WTC11 (cell line): ENCODE measurements around the gene ATPAF1. TPM values are rescaled to one million over a fixed set of nuclear protein-coding genes. Genes with fewer than 3 reads are reported as not detected.

Experiments used
- ATAC-seq: fragments of 200-7000 bp; cut with Tn5 transposase; 2 replicates; pipeline ENCODE4 v1.10.0; 2021; ENCODE audit warnings: mild to moderate bottlenecking, moderate library complexity
- CTCF ChIA-PET: fragments of 300-600 bp; sonication (Branson Sonifier 250); formaldehyde crosslinking; loops from one replicate; lab custom pipeline; 2021; ENCODE audit warnings: antibody characterized with exemption; lab: Charles Lee
- POLR2A ChIA-PET: fragments of 350-600 bp; sonication (Branson Sonifier 250); formaldehyde crosslinking; loops from one replicate; lab custom pipeline; 2021; ENCODE audit warnings: antibody characterized with exemption; lab: Charles Lee
- DNase-seq: peaks from one replicate; pipeline ENCODE4 v3.0.0; 2021; ENCODE audit warnings: low spot score
- H3K27ac Mint-ChIP-seq: 2 replicates; pipeline ENCODE4 v1.8.0; 2021; ENCODE audit warnings: mixed read lengths
- H3K27me3 Mint-ChIP-seq: 2 replicates; pipeline ENCODE4 v1.8.0; 2021; ENCODE audit warnings: low read depth, mild to moderate bottlenecking, moderate library complexity, mixed read lengths
- H3K36me3 Mint-ChIP-seq: 2 replicates; pipeline ENCODE4 v1.8.0; 2021; ENCODE audit warnings: mixed read lengths
- H3K4me1 Mint-ChIP-seq: 2 replicates; pipeline ENCODE4 v1.8.0; 2022; ENCODE audit warnings: mixed read lengths
- H3K4me3 Mint-ChIP-seq: 2 replicates; pipeline ENCODE4 v1.8.0; 2021; ENCODE audit warnings: mild to moderate bottlenecking, moderate library complexity, mixed read lengths
- H3K9me3 Mint-ChIP-seq: 2 replicates; pipeline ENCODE4 v1.8.0; 2021; ENCODE audit warnings: mixed read lengths
- ATF1 ChIP-seq: sonication (generic); formaldehyde crosslinking; IDR thresholded peaks from 2 replicates; pipeline ENCODE4 v1.8.1; 2023; ENCODE audit warnings: mild to moderate bottlenecking, moderate library complexity, missing genetic modification reagents
- E2F4 ChIP-seq: sonication (generic); formaldehyde crosslinking; IDR thresholded peaks from 2 replicates; pipeline ENCODE4 v1.8.1; 2022; ENCODE audit warnings: low read depth, mild to moderate bottlenecking, moderate library complexity, missing genetic modification reagents, borderline replicate concordance
- ERG ChIP-seq: fragments of 250-450 bp; sonication (Bioruptor Pico); IDR thresholded peaks from 2 replicates; pipeline ENCODE4 v1.8.0; 2021; ENCODE audit warnings: mild to moderate bottlenecking
- ESRRA ChIP-seq: sonication (generic); formaldehyde crosslinking; IDR thresholded peaks from 2 replicates; pipeline ENCODE4 v1.8.1; 2022; ENCODE audit warnings: mild to moderate bottlenecking, missing genetic modification reagents, borderline replicate concordance
- FOXP1 ChIP-seq: sonication (generic); formaldehyde crosslinking; IDR thresholded peaks from 2 replicates; pipeline ENCODE4 v1.8.0; 2022; ENCODE audit warnings: missing genetic modification reagents, mild to moderate bottlenecking, moderate library complexity, borderline replicate concordance
- GABPB1 ChIP-seq: sonication (generic); formaldehyde crosslinking; IDR thresholded peaks from 2 replicates; pipeline ENCODE4 v1.8.1; 2023; ENCODE audit warnings: mild to moderate bottlenecking, missing genetic modification reagents
- GTF2I ChIP-seq: fragments of 250-450 bp; sonication (Bioruptor Pico); conservative IDR thresholded peaks from 2 replicates; pipeline ENCODE4 v1.4.0; 2021; ENCODE audit warnings: mild to moderate bottlenecking
- HMGXB4 ChIP-seq: sonication (generic); formaldehyde crosslinking; IDR thresholded peaks from 2 replicates; pipeline ENCODE4 v1.8.1; 2023; ENCODE audit warnings: mild to moderate bottlenecking, moderate library complexity, missing genetic modification reagents
- JAZF1 ChIP-seq: fragments of 250-450 bp; sonication (Bioruptor Pico); IDR thresholded peaks from 2 replicates; pipeline ENCODE4 v1.9.0; 2021; ENCODE audit warnings: moderate library complexity, mild to moderate bottlenecking, inconsistent platforms
- JUN ChIP-seq: sonication (generic); formaldehyde crosslinking; IDR thresholded peaks from 2 replicates; pipeline ENCODE4 v1.8.0; 2023; ENCODE audit warnings: mild to moderate bottlenecking, missing genetic modification reagents
- MLX ChIP-seq: sonication (generic); formaldehyde crosslinking; IDR thresholded peaks from 2 replicates; pipeline ENCODE4 v1.8.1; 2023; ENCODE audit warnings: mild to moderate bottlenecking, missing genetic modification reagents, moderate library complexity
- OVOL2 ChIP-seq: fragments of 250-450 bp; sonication (Bioruptor Pico); IDR thresholded peaks from 2 replicates; pipeline ENCODE4 v1.9.0; 2021; ENCODE audit warnings: mild to moderate bottlenecking, borderline replicate concordance
- RORB ChIP-seq: fragments of 250-450 bp; sonication (Bioruptor Pico); IDR thresholded peaks from 2 replicates; pipeline ENCODE4 v1.9.0; 2021; ENCODE audit warnings: mild to moderate bottlenecking
- STAT6 ChIP-seq: sonication (generic); formaldehyde crosslinking; conservative IDR thresholded peaks from 2 replicates; pipeline ENCODE4 v1.8.1; 2023; ENCODE audit warnings: mild to moderate bottlenecking, low read depth, missing genetic modification reagents, moderate library complexity
- ZBTB21 ChIP-seq: sonication (generic); formaldehyde crosslinking; IDR thresholded peaks from 2 replicates; pipeline ENCODE4 v1.8.1; 2023; ENCODE audit warnings: mild to moderate bottlenecking, missing genetic modification reagents, borderline replicate concordance
- ZNF281 ChIP-seq: sonication (generic); formaldehyde crosslinking; IDR thresholded peaks from 2 replicates; pipeline ENCODE4 v1.8.0; 2023; ENCODE audit warnings: mild to moderate bottlenecking, missing genetic modification reagents
- ZNF512 ChIP-seq: sonication (generic); formaldehyde crosslinking; IDR thresholded peaks from 2 replicates; pipeline ENCODE4 v1.8.1; 2022; ENCODE audit warnings: missing genetic modification reagents, borderline replicate concordance
- ZSCAN18 ChIP-seq: fragments of 250-450 bp; sonication (Bioruptor Pico); IDR thresholded peaks from 2 replicates; pipeline ENCODE4 v2.1.2; 2022; ENCODE audit warnings: mild to moderate bottlenecking, moderate library complexity
- total RNA-seq: library from RNA; stranded (reverse); gene quantifications from 3 replicates; pipeline ENCODE4 v1.2.3, GENCODE V29; 2021

Gene ATPAF1
- total RNA-seq, 1 experiment from 2014 or later = 35.7 TPM

GRCh38 chr1:46638921-46639320 lies 29.2 kb downstream of the ATPAF1 start (continued):
- TF ChIP-seq ZSCAN18 (CRISPR knock-in tag) = no peak
- TF ChIP-seq ESRRA (CRISPR knock-in tag) = no peak
- no peak for TF ChIP-seq ZNF281
- TF ChIP-seq GTF2I (CRISPR knock-in tag) = no peak
- TF ChIP-seq GABPB1 (CRISPR knock-in tag) = no peak
- no peak for TF ChIP-seq FOXP1 (CRISPR knock-in tag)
- no peak for TF ChIP-seq JUN (CRISPR knock-in tag)
- TF ChIP-seq ZBTB21 (CRISPR knock-in tag) = no peak
- no peak for TF ChIP-seq ATF1 (CRISPR knock-in tag)
- TF ChIP-seq STAT6 (CRISPR knock-in tag) = no peak
- no peak for TF ChIP-seq JAZF1 (CRISPR knock-in tag)
- TF ChIP-seq E2F4 = no peak

GRCh38 chr1:46637444-46638083 lies 30.6 kb downstream of the ATPAF1 start:
- Mint-ChIP-seq H3K4me3 (no peak overlapping the region), H3K9me3 (no peaks in the 10 kb centered on the region), H3K4me1 (no peaks in the 10 kb centered on the region), H3K27ac (no peak overlapping the region), H3K36me3 (peaks cover 9% of the 10 kb centered on the region; the same call in 1 of the 2 replicates), H3K27me3 (no peaks in the 10 kb centered on the region; the same call in 1 of the 2 replicates)
- no peak for DNase-seq
- ChIA-PET CTCF (no interaction called here), POLR2A (no interaction called here)
- ATAC-seq = no peak
- TF ChIP-seq GABPB1 (CRISPR knock-in tag) = no peak
- TF ChIP-seq ZNF512 (CRISPR knock-in tag) = no peak
- no peak for TF ChIP-seq HMGXB4 (CRISPR knock-in tag)
- TF ChIP-seq MLX = no peak
- TF ChIP-seq ZSCAN18 (CRISPR knock-in tag) = no peak
- no peak for TF ChIP-seq OVOL2 (CRISPR knock-in tag)
- no peak for TF ChIP-seq ERG (CRISPR knock-in tag)
- TF ChIP-seq ATF1 (CRISPR knock-in tag) = no peak
- no peak for TF ChIP-seq RORB
